Activated naive CD4-positive, alpha-beta T cell treated with anti-CD3 and anti-CD28 coated beads, Interleukin-2, amount 50 U/mL, for 24 hours (primary cell): ENCODE measurements around the gene SLC4A11.
"Not testable (repeated sequence)": the region's sequence is repeated elsewhere in the genome, so short reads cannot be mapped to it uniquely, and the experiment has no call there.

Experiments
- H3K27ac Mint-ChIP-seq: one replicate; pipeline ENCODE4 v1.8.0; 2021; ENCODE audit warnings: mild to moderate bottlenecking, mixed read lengths
- H3K27me3 Mint-ChIP-seq: one replicate; pipeline ENCODE4 v1.8.0; 2021; ENCODE audit warnings: mixed read lengths
- H3K36me3 Mint-ChIP-seq: one replicate; pipeline ENCODE4 v1.8.0; 2021; ENCODE audit warnings: mixed read lengths
- H3K4me1 Mint-ChIP-seq: one replicate; pipeline ENCODE4 v1.8.0; 2021; ENCODE audit warnings: mixed read lengths
- H3K4me3 Mint-ChIP-seq: one replicate; pipeline ENCODE4 v1.8.0; 2021; ENCODE audit warnings: mild to moderate bottlenecking, mixed read lengths
- H3K9me3 Mint-ChIP-seq: one replicate; pipeline ENCODE4 v1.8.0; 2021; ENCODE audit warnings: mixed read lengths

SLC4A11 gene

GRCh38 chr20:3223994-3224680 lies 14.9 kb downstream of the SLC4A11 start:
- H3K4me1 Mint-ChIP-seq: peaks cover 23% of the 10 kb centered on the region
- H3K9me3 Mint-ChIP-seq: no peaks in the 10 kb centered on the region
- H3K36me3 Mint-ChIP-seq: peaks cover 8% of the 10 kb centered on the region
- H3K27me3 Mint-ChIP-seq: no peaks in the 10 kb centered on the region
- no peak overlapping the region for H3K4me3 Mint-ChIP-seq
- no peak overlapping the region for H3K27ac Mint-ChIP-seq

GRCh38 chr20:3223651-3223993 lies 15.4 kb downstream of the SLC4A11 start:
- no peak overlapping the region for H3K27ac Mint-ChIP-seq
- peaks cover 8% of the 10 kb centered on the region for H3K36me3 Mint-ChIP-seq
- H3K4me3 Mint-ChIP-seq: no peak overlapping the region
- H3K27me3 Mint-ChIP-seq: no peaks in the 10 kb centered on the region
- H3K9me3 Mint-ChIP-seq: no peaks in the 10 kb centered on the region
- H3K4me1 Mint-ChIP-seq: peaks cover 23% of the 10 kb centered on the region

GRCh38 chr20:3222635-3223600 lies 16.1 kb downstream of the SLC4A11 start:
- H3K4me3 Mint-ChIP-seq: no peak overlapping the region
- peaks cover 23% of the 10 kb centered on the region for H3K4me1 Mint-ChIP-seq
- no peaks in the 10 kb centered on the region for H3K27me3 Mint-ChIP-seq
- peaks cover 8% of the 10 kb centered on the region for H3K36me3 Mint-ChIP-seq
- peak overlapping the region; percentile 51 for H3K27ac Mint-ChIP-seq
- H3K9me3 Mint-ChIP-seq: no peaks in the 10 kb centered on the region

GRCh38 chr20:3221398-3222226 lies 17.4 kb downstream of the SLC4A11 start:
- Mint-ChIP-seq H3K9me3 (no peaks in the 10 kb centered on the region), H3K4me3 (no peak overlapping the region), H3K27ac (no peak overlapping the region), H3K36me3 (peaks cover 8% of the 10 kb centered on the region), H3K27me3 (no peaks in the 10 kb centered on the region), H3K4me1 (peaks cover 23% of the 10 kb centered on the region)

- Mint-ChIP-seq H3K4me1 (peaks cover 22% of the 10 kb centered on the region), H3K27me3 (no peaks in the 10 kb centered on the region), H3K27ac (no peak overlapping the region), H3K36me3 (peaks cover 12% of the 10 kb centered on the region), H3K4me3 (no peak overlapping the region), H3K9me3 (no peaks in the 10 kb centered on the region)
Observed at GRCh38 chr20:3218307-3218988, 20.5 kb downstream of the SLC4A11 start.

GRCh38 chr20:3215359-3215917 lies 23.6 kb downstream of the SLC4A11 start:
- not testable (repeated sequence) for H3K27ac Mint-ChIP-seq, H3K4me3 Mint-ChIP-seq, H3K27me3 Mint-ChIP-seq, H3K9me3 Mint-ChIP-seq, H3K36me3 Mint-ChIP-seq
- H3K4me1 Mint-ChIP-seq: peaks cover 12% of the 10 kb centered on the region

- H3K36me3 Mint-ChIP-seq: peaks cover 10% of the 10 kb centered on the region
- H3K4me3 Mint-ChIP-seq: no peak overlapping the region
- no peaks in the 10 kb centered on the region for H3K9me3 Mint-ChIP-seq
- no peak overlapping the region for H3K27ac Mint-ChIP-seq
- peaks cover 26% of the 10 kb centered on the region for H3K4me1 Mint-ChIP-seq
- H3K27me3 Mint-ChIP-seq: no peaks in the 10 kb centered on the region
Observed at GRCh38 chr20:3213226-3213625, 25.8 kb downstream of the SLC4A11 start.

- H3K27me3 Mint-ChIP-seq: no peaks in the 10 kb centered on the region
- peaks cover 26% of the 10 kb centered on the region for H3K4me1 Mint-ChIP-seq
- peak overlapping the region; percentile 30 for H3K27ac Mint-ChIP-seq
- peak overlapping the region; percentile 100 for H3K4me3 Mint-ChIP-seq
- peaks cover 10% of the 10 kb centered on the region for H3K36me3 Mint-ChIP-seq
- no peaks in the 10 kb centered on the region for H3K9me3 Mint-ChIP-seq
Observed at GRCh38 chr20:3210346-3210745, 28.6 kb downstream of the SLC4A11 start.

- Mint-ChIP-seq H3K9me3 (no peaks in the 10 kb centered on the region), H3K4me1 (peaks cover 26% of the 10 kb centered on the region), H3K27me3 (no peaks in the 10 kb centered on the region), H3K4me3 (peak overlapping the region; percentile 100), H3K27ac (peak overlapping the region; percentile 91), H3K36me3 (peaks cover 10% of the 10 kb centered on the region)
Observed at GRCh38 chr20:3209946-3210317, 29.1 kb downstream of the SLC4A11 start.

- H3K4me1 Mint-ChIP-seq: peaks cover 26% of the 10 kb centered on the region
- H3K4me3 Mint-ChIP-seq: peak within 1 kb of the TSS; percentile 100
- H3K36me3 Mint-ChIP-seq: peaks cover 10% of the 10 kb centered on the region
- H3K27me3 Mint-ChIP-seq: no peaks in the 10 kb centered on the region
- H3K27ac Mint-ChIP-seq: peak within 1 kb of the TSS; percentile 91
- H3K9me3 Mint-ChIP-seq: no peaks in the 10 kb centered on the region
Observed at GRCh38 chr20:3209257-3209945, 29.6 kb downstream of the SLC4A11 start, which contains the start of gene ITPA. ITPA (plus strand) TSS chr20:3209498; CDS start chr20:3209552, 54 bp downstream.

GRCh38 chr20:3208786-3209256 lies 30.2 kb downstream of the SLC4A11 start:
- no peaks in the 10 kb centered on the region for H3K27me3 Mint-ChIP-seq
- H3K4me3 Mint-ChIP-seq: peak overlapping the region; percentile 100
- H3K36me3 Mint-ChIP-seq: peaks cover 8% of the 10 kb centered on the region
- H3K4me1 Mint-ChIP-seq: peaks cover 26% of the 10 kb centered on the region
- peak overlapping the region; percentile 91 for H3K27ac Mint-ChIP-seq
- no peaks in the 10 kb centered on the region for H3K9me3 Mint-ChIP-seq

GRCh38 chr20:3204124-3204794 lies 34.7 kb downstream of the SLC4A11 start, which contains the start of gene DDRGK1:
DDRGK1 (minus strand) TSS chr20:3204682; CDS start chr20:3204627, 55 bp downstream.
- Mint-ChIP-seq H3K4me1 (peaks cover 18% of the 10 kb centered on the region), H3K9me3 (no peaks in the 10 kb centered on the region), H3K27me3 (no peaks in the 10 kb centered on the region), H3K36me3 (peaks cover 9% of the 10 kb centered on the region), H3K4me3 (peak within 1 kb of the TSS; percentile 97), H3K27ac (peak within 1 kb of the TSS; percentile 97)

GRCh38 chr20:3203315-3204123 lies 35.5 kb downstream of the SLC4A11 start:
- no peaks in the 10 kb centered on the region for H3K9me3 Mint-ChIP-seq
- H3K27me3 Mint-ChIP-seq: no peaks in the 10 kb centered on the region
- H3K27ac Mint-ChIP-seq: peak overlapping the region; percentile 97
- H3K4me1 Mint-ChIP-seq: peaks cover 13% of the 10 kb centered on the region
- H3K4me3 Mint-ChIP-seq: peak overlapping the region; percentile 97
- H3K36me3 Mint-ChIP-seq: peaks cover 9% of the 10 kb centered on the region
